OCI-LY1 (cell line): ENCODE data around the gene SPNS2.
A peak's percentile ranks its signal among the peaks of the same experiment; 100 is the strongest.

Source experiments
- H2AFZ ChIP-seq: fragments of 200-600 bp; sonication (generic), shearing (Covaris generic); 2 replicates; pipeline ENCODE4 v1.6.0; 2014; ENCODE audit warnings: antibody characterized with exemption, mild to moderate bottlenecking, low read length
- H3F3A ChIP-seq: fragments of 200-600 bp; sonication (generic), shearing (Covaris generic); 2 replicates; pipeline ENCODE4 v1.6.0; 2014; ENCODE audit warnings: mild to moderate bottlenecking, antibody characterized with exemption, low read length, moderate library complexity; ENCODE audit not compliant: insufficient read depth
- H3K27ac ChIP-seq: fragments of 200-600 bp; sonication (generic); 2 replicates; pipeline ENCODE4 v1.5.1; 2014; ENCODE audit warnings: low read length, mixed run types, mild to moderate bottlenecking, low read depth; ENCODE audit not compliant: poor library complexity, severe bottlenecking
- H3K27me3 ChIP-seq: fragments of 200-600 bp; sonication (generic); 2 replicates; pipeline ENCODE4 v1.6.0; 2014; ENCODE audit warnings: antibody characterized with exemption, mild to moderate bottlenecking, low read length, moderate library complexity; ENCODE audit not compliant: insufficient read depth
- H3K36me3 ChIP-seq: fragments of 200-600 bp; sonication (generic); 2 replicates; pipeline ENCODE4 v1.6.1; 2014; ENCODE audit warnings: mild to moderate bottlenecking, antibody characterized with exemption, low read length, moderate library complexity, mixed read lengths; ENCODE audit not compliant: insufficient read depth
- H3K4me1 ChIP-seq: fragments of 200-600 bp; sonication (generic); 2 replicates; pipeline ENCODE4 v1.5.1; 2014; ENCODE audit warnings: mild to moderate bottlenecking, low read length, moderate library complexity; ENCODE audit not compliant: insufficient read depth, severe bottlenecking
- H3K4me2 ChIP-seq: fragments of 200-600 bp; sonication (generic), shearing (Covaris generic); 2 replicates; pipeline ENCODE4 v1.6.1; 2014; ENCODE audit warnings: low read length
- H3K4me3 ChIP-seq: fragments of 200-600 bp; sonication (generic); 2 replicates; pipeline ENCODE4 v1.5.1; 2014; ENCODE audit warnings: low read length, low read depth, mild to moderate bottlenecking, mixed read lengths; ENCODE audit not compliant: poor library complexity, severe bottlenecking
- H3K79me2 ChIP-seq: fragments of 200-600 bp; shearing (Covaris generic); 2 replicates; pipeline ENCODE4 v1.6.1; 2016; ENCODE audit warnings: mixed run types, low read length, mixed read lengths; ENCODE audit not compliant: insufficient read depth
- H3K9ac ChIP-seq: fragments of 200-600 bp; sonication (generic), shearing (Covaris generic); 2 replicates; pipeline ENCODE4 v1.6.1; 2014; ENCODE audit warnings: mild to moderate bottlenecking, low read length, mixed read lengths
- H3K9me2 ChIP-seq: fragments of 200-600 bp; sonication (generic), shearing (Covaris generic); 2 replicates; pipeline ENCODE4 v1.6.1; 2014; ENCODE audit warnings: low read depth, mild to moderate bottlenecking, low read length, mixed read lengths
- H3K9me3 ChIP-seq: fragments of 200-600 bp; shearing (Covaris generic); 2 replicates; pipeline ENCODE4 v1.6.1; 2014; ENCODE audit warnings: low read length, mixed read lengths
- H4K20me1 ChIP-seq: fragments of 200-600 bp; sonication (generic), shearing (Covaris generic); 2 replicates; pipeline ENCODE4 v1.6.0; 2016; ENCODE audit warnings: mild to moderate bottlenecking, low read length; ENCODE audit not compliant: insufficient read depth
- EZH2 ChIP-seq: fragments of 200-600 bp; sonication (generic), shearing (Covaris generic); IDR thresholded peaks from 2 replicates; pipeline ENCODE4 v1.8.0; 2017; ENCODE audit warnings: borderline replicate concordance, mixed run types, mild to moderate bottlenecking, antibody characterized with exemption, low read length, moderate library complexity, mixed read lengths
- TF ChIP-seq, protein P1 (sequence below): fragments of 200-600 bp; sonication (generic), shearing (Covaris generic); IDR thresholded peaks from 2 replicates; pipeline ENCODE4 v1.5.1; 2017; ENCODE audit warnings: mild to moderate bottlenecking, antibody characterized with exemption, low read length, moderate library complexity, mixed read lengths

Gene SPNS2

DNA sequence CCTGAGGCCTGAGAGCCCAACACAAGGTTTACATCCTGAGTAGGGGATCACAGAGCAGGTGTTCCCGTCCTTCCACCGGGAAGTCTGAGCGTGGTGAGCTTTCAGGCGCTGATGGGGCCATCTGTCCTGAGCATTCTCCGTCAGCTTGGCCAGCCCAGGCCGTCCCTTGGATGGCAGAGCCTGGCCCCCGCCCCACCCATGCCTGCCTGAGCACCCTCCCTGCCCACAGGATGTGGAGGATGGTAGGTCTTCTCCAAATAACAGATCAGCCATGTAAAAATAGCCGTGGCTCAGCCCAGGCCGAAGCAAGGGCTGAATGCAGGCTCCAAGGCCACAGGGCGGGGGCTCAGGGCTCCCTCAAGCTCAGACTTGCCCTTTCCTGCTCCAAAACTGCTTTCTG, 20.2 kb downstream of the SPNS2 start:
- peak overlapping the region; percentile 15 for H3K4me2 ChIP-seq
- H3K79me2 ChIP-seq, result no peaks in the 10 kb centered on the region

GRCh38 chr17:4519361-4519788, 20.7 kb downstream of the SPNS2 start:
- no peak for TF ChIP-seq EZH2
- TF ChIP-seq, protein P1, sequence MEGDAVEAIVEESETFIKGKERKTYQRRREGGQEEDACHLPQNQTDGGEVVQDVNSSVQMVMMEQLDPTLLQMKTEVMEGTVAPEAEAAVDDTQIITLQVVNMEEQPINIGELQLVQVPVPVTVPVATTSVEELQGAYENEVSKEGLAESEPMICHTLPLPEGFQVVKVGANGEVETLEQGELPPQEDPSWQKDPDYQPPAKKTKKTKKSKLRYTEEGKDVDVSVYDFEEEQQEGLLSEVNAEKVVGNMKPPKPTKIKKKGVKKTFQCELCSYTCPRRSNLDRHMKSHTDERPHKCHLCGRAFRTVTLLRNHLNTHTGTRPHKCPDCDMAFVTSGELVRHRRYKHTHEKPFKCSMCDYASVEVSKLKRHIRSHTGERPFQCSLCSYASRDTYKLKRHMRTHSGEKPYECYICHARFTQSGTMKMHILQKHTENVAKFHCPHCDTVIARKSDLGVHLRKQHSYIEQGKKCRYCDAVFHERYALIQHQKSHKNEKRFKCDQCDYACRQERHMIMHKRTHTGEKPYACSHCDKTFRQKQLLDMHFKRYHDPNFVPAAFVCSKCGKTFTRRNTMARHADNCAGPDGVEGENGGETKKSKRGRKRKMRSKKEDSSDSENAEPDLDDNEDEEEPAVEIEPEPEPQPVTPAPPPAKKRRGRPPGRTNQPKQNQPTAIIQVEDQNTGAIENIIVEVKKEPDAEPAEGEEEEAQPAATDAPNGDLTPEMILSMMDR, result no peak
- H3K79me2 ChIP-seq, result no peaks in the 10 kb centered on the region
- no peaks in the 10 kb centered on the region for H3K9me2 ChIP-seq
- H3K36me3 ChIP-seq, result no peaks in the 10 kb centered on the region
- H4K20me1 ChIP-seq, result no peaks in the 10 kb centered on the region
- no peak overlapping the region for H3K4me3 ChIP-seq
- no peak overlapping the region for H2AFZ ChIP-seq
- H3K9me3 ChIP-seq, result no peaks in the 10 kb centered on the region
- H3K27me3 ChIP-seq, result no peaks in the 10 kb centered on the region
- H3K4me2 ChIP-seq, result no peak overlapping the region
- no peak overlapping the region for H3K27ac ChIP-seq
- H3F3A ChIP-seq, result no peaks in the 10 kb centered on the region
- peaks cover 28% of the 10 kb centered on the region for H3K4me1 ChIP-seq
- no peak overlapping the region for H3K9ac ChIP-seq

More for the DNA sequence above, 20.2 kb downstream of the SPNS2 start:
- Histone ChIP-seq H3F3A (no peaks in the 10 kb centered on the region), H4K20me1 (no peaks in the 10 kb centered on the region), H3K27me3 (no peaks in the 10 kb centered on the region), H3K27ac (no peak overlapping the region), H2AFZ (no peak overlapping the region), H3K9me2 (no peaks in the 10 kb centered on the region), H3K4me1 (peaks cover 24% of the 10 kb centered on the region), H3K36me3 (no peaks in the 10 kb centered on the region), H3K9ac (no peak overlapping the region), H3K4me3 (no peak overlapping the region), H3K9me3 (no peaks in the 10 kb centered on the region)
- TF ChIP-seq EZH2, result no peak

- H3K4me1 ChIP-seq, result peaks cover 28% of the 10 kb centered on the region
- TF ChIP-seq, protein P1, result no peak
- no peak for TF ChIP-seq EZH2
- H3K27me3 ChIP-seq, result no peaks in the 10 kb centered on the region
- no peaks in the 10 kb centered on the region for H3K9me2 ChIP-seq
- no peaks in the 10 kb centered on the region for H3K36me3 ChIP-seq
- H3K4me2 ChIP-seq, result no peak overlapping the region
- H3F3A ChIP-seq, result no peaks in the 10 kb centered on the region
- no peak overlapping the region for H3K9ac ChIP-seq
- no peaks in the 10 kb centered on the region for H3K79me2 ChIP-seq
- no peaks in the 10 kb centered on the region for H3K9me3 ChIP-seq
- no peak overlapping the region for H3K27ac ChIP-seq
- no peak overlapping the region for H2AFZ ChIP-seq
- no peak overlapping the region for H3K4me3 ChIP-seq
- no peaks in the 10 kb centered on the region for H4K20me1 ChIP-seq
Observed at GRCh38 chr17:4520060-4520893, 21.6 kb downstream of the SPNS2 start.
